GM18526 (cell line): Measurements from ENCODE around the gene FBXO21.

Experiments
- POLR2A ChIP-seq: IDR thresholded peaks from 3 replicates; pipeline ENCODE4 v1.6.1; 2011; ENCODE audit not compliant: insufficient read length; ENCODE audit errors: extremely low read depth

FBXO21 gene, protein sequence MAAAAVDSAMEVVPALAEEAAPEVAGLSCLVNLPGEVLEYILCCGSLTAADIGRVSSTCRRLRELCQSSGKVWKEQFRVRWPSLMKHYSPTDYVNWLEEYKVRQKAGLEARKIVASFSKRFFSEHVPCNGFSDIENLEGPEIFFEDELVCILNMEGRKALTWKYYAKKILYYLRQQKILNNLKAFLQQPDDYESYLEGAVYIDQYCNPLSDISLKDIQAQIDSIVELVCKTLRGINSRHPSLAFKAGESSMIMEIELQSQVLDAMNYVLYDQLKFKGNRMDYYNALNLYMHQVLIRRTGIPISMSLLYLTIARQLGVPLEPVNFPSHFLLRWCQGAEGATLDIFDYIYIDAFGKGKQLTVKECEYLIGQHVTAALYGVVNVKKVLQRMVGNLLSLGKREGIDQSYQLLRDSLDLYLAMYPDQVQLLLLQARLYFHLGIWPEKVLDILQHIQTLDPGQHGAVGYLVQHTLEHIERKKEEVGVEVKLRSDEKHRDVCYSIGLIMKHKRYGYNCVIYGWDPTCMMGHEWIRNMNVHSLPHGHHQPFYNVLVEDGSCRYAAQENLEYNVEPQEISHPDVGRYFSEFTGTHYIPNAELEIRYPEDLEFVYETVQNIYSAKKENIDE

GRCh38 chr12:117190210-117190781, at the start of gene FBXO21:
FBXO21 (minus strand) TSS chr12:117190470; CDS start chr12:117190456, 14 bp downstream.
- peak; percentile 91 for TF ChIP-seq POLR2A

- TF ChIP-seq POLR2A, result no peak
Measured at GRCh38 chr12:117236456-117237001, 46.3 kb upstream of the FBXO21 start.

DNA sequence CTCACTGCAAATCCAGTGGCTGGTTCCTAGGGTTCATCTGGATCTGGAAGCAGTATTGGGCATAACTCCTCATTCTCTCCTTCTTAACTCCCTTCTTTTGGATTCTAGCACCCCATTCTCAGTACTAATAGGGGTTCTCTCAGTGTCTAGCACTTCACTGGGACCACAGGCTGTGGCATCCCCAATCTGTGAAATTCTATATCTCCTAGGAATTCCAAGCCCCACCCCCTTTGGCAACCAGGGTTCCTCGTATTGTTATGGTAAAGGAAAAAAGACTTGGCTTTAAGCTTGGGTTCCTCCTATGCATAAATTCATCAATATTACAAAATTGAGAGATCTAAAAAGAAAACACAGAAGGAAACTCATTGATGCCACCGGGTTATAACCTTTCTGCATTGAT, 45.0 kb upstream of the FBXO21 start:
- TF ChIP-seq POLR2A, result no peak

- TF ChIP-seq POLR2A, result no peak
Measured at GRCh38 chr12:117234441-117234840, 44.2 kb upstream of the FBXO21 start.

DNA sequence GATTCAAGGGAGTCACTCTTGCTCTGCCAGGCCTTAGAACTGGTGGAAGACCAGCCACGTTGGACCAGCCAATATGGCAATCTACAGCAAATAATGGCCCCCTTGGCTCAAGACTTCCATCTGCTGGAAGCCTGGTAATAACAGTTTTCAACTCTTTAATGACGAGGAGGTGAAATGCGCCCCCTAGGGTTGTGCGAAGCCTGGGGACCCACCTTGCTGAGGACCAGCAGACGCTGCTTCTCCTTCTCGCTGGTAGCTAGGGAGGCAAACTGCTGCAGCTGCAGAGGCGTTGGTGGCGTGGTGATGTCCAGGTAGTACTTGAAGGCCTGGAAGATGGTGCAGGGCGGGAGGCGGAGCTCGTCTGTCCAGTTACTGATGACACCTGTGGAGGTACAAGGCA, 41.5 kb upstream of the FBXO21 start:
- TF ChIP-seq POLR2A, result no peak

DNA sequence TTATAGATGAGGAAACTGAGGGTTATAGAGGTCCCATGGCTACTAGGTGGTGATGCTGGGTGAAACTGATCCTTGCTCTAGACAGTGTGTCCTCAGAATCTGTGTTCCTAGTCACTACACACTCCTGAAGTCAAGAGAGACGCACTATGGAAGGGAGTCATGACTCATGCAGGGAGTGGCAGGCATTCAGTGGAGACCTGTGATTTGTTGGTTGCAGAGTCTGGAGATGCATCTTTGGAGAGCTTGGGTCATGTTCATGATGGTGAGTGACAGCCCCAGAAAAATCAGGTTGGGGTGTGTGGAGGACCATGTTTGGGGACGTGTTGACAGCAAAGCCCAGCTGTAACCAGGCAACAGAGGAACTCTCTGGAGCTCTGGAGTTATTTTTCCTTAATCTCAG, 38.0 kb upstream of the FBXO21 start:
- TF ChIP-seq POLR2A, result no peak

- no peak for TF ChIP-seq POLR2A
Measured at GRCh38 chr12:117227000-117227653, 36.9 kb upstream of the FBXO21 start.

DNA sequence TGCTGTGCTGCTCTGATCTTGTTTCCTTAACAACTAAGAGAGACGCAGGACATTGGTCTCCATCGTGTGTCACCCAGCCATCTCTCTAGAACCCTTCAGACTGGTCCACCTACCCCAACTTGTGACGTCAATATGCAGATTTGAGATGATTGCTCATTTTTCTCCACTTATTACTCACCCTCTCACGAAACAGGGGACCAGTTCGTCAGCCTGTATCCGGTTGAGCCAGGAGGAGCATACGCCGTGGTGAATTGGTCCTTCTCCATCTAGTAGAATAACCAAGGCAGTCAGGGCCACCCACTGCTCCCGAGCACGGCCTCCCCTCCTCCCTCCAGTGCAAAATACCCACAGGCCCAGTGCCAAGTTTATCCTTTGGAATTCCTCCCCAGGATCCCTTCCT, 36.2 kb upstream of the FBXO21 start:
- no peak for TF ChIP-seq POLR2A

DNA sequence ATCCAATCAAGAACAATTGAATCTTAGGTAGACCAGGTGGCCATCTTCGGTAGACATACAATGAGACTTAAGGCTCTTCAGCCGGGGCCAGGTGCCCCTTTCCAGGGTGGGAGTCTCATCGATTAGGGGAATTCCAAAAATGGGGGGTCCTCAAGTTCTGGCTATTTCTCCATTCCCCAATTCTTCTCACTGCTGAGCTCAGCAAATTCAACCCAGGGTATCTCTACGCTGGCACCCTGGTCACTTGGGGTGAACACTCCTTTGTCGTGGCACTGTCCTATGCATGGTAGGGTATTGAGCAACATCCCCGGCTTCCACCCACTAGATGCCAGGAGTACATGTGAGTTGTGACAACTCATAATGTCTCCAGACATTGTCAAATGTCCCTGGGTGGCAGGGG, 34.9 kb upstream of the FBXO21 start:
- no peak for TF ChIP-seq POLR2A

- TF ChIP-seq POLR2A, result no peak
Measured at GRCh38 chr12:117218149-117218548, 27.9 kb upstream of the FBXO21 start.

- no peak for TF ChIP-seq POLR2A
Measured at GRCh38 chr12:117216686-117217085, 26.4 kb upstream of the FBXO21 start.

DNA sequence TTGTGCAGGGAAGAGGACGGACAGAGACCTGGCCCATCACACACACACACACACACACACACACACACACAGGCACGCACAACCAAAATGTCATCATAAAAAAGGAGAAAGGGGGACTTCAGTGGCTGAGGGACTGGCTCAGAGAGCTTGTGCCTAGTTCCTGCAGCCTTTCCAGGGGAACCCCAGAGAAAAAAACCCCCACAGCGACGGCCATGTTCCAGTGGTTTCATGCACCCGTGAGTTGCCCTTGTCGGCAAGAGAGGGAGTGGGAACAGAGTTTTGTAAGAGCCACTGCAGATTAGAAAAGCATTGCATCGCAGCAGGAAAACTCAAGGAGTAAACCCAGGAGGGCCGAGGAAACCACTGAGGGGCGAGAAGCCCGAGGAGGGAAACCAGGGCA, 24.5 kb upstream of the FBXO21 start:
- no peak for TF ChIP-seq POLR2A

- no peak for TF ChIP-seq POLR2A
Measured at GRCh38 chr12:117213295-117213808, 23.1 kb upstream of the FBXO21 start.

DNA sequence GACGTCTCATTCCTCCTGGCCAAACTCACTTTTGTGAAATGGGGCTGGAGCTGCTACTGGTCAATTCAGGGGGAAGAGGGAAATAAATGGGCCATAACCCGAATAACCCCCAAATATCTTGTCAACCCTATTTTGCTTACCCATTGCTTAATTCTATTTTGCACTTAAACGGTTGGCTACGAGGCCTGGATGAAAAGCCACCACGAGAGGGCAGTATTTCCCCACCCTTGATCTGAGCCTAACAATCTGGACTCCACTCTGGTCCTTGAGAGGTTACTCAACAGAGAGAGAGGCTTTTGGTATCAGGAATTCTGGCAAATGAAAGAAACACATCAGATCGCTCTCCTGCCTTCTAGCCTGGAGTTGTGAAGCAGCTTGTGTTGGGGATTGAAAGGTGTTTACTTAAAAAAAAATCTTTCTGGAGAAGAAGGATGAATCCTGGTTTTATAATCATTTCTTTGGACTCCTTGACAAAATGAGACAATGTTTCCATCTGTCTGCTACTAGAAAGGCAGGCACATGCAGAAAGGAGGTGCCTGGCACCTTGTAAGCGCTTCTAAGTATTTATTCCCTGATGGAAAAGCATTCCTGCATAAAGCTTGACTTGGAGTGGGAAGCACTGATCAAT, 22.4 kb upstream of the FBXO21 start:
- no peak for TF ChIP-seq POLR2A

DNA sequence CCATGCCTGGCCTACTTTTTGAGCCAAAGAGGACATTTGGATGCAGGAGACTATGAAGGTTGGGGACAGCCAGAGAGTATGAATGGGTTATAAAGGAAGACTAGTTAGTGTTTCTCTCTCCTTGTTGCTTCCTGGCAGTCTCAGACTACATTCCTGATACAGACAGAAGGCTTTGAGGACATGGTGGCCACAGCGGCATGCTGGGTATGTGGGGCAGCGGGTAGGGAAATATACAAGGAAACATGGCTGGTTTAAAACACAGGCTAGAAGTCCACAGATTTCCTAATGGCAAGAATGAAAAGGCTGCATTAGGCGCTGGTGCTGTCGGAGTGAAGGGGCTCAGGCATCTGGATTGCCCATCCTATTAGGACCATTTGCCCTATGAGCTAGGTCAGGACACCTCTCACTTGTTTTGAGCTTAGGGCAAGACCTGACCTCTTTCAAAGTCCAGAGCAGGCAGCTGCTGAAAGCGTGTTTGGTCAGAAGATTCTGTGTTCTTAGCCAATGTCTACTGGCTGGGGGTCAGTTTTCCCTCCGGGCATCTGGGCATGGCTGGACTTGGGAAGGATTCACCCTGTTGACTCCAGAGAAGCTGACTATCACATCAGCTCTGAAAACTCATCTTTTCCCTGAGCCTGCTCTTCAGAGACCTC, 20.1 kb upstream of the FBXO21 start:
- no peak for TF ChIP-seq POLR2A

- no peak for TF ChIP-seq POLR2A
Measured at GRCh38 chr12:117209626-117210025, 19.4 kb upstream of the FBXO21 start.
